Ovary (tissue), 9 donors: Measurements from ENCODE around the gene VPS52. TPM values are rescaled to one million over a fixed set of nuclear protein-coding genes. Genes with fewer than 3 reads are reported as not detected.

Experiments used
- DNase-seq, 5 donors: peaks; one replicate each; pipeline ENCODE4 v3.0.0-alpha.2; 2019 to 2020
- H3K27ac ChIP-seq, 2 donors: fragments of 200-600 bp; one replicate each; pipeline versions ENCODE4 v1.5.1 to v1.8.0; 2019 to 2022
- H3K27me3 ChIP-seq: fragments of 200-600 bp; one replicate; pipeline ENCODE4 v1.8.0; 2022
- H3K36me3 ChIP-seq: fragments of 200-600 bp; sonication (generic); one replicate; pipeline ENCODE4 v1.5.1; 2019
- H3K4me1 ChIP-seq: one replicate; pipeline ENCODE4 v1.8.1; 2013; ENCODE audit warnings: mild to moderate bottlenecking, moderate library complexity; ENCODE audit not compliant: insufficient read depth
- H3K4me3 ChIP-seq: fragments of 200-600 bp; sonication (generic); one replicate; pipeline ENCODE4 v1.5.1; 2017
- H3K9me3 ChIP-seq, 2 donors: fragments of 200-600 bp in 1 of 2; sonication (generic) in 1 of 2; one replicate each; pipeline versions ENCODE4 v1.5.1 to v1.8.1; 2013 to 2019; ENCODE audit warnings: mild to moderate bottlenecking in 1 of 2, moderate library complexity in 1 of 2
- CTCF ChIP-seq, 3 donors: fragments of 450-650 bp in 2 of 3; fragments of 200-600 bp in 1 of 3; IDR thresholded peaks; one replicate each; pipeline versions ENCODE4 v1.5.1 to v1.8.0; 2016 to 2022; ENCODE audit warnings: antibody characterized with exemption in 3 of 3, mild to moderate bottlenecking in 1 of 3
- EP300 ChIP-seq: sonication (generic); formaldehyde crosslinking; IDR thresholded peaks from one replicate; pipeline ENCODE4 v1.6.1; 2017; ENCODE audit warnings: antibody characterized with exemption
- POLR2A ChIP-seq: fragments of 450-650 bp; IDR thresholded peaks from one replicate; pipeline ENCODE4 v1.6.1; 2017; ENCODE audit warnings: antibody characterized with exemption, mild to moderate bottlenecking, moderate library complexity
- WGBS, 3 donors: extraction: QIAGEN DNeasy Blood & Tissue Kit in 1 of 3; methylation state at CpG; one replicate each; pipeline versions ENCODE4 v1.1.5 to v1.1.7; 2013 to 2017; 5-methylcytosine and 5-hydroxymethylcytosine counted together
- intact Hi-C, 4 donors: fragments of 100-400 bp; cut with DNase I; formaldehyde crosslinking; loops; one replicate each; pipeline versions ENCODE4 v1.11.0 to v1.15.1; 2022 to 2023
- polyA plus RNA-seq, 2 donors: library from polyadenylated mRNA; stranded (reverse); fragments of 200-250 nt in 1 of 2; fragments of 350-450 nt in 1 of 2; fragmentation: Illumina TruSeq in 1 of 2; extraction: RNeasy Lipid Tissue Mini Kit (QIAGEN cat#74804) in 1 of 2; gene quantifications; one replicate each; pipeline ENCODE4 v1.2.3, GENCODE V29; 2013 to 2014
- total RNA-seq, 7 donors: library from RNA; depleted of rRNA in 2 of 7; stranded (reverse); fragments of >200 nt in 2 of 7; fragmentation: NEBNext Ultra II Directional in 3 of 7; extraction: Animal tissue kit (Norgen Biotek cat#: 25700) in 3 of 7; gene quantifications; one replicate each; pipeline versions ENCODE4 v1.1.0 to v1.2.4, GENCODE V29; 2016 to 2023
- donor health status: DM: no; HTN: no; CAD: no; lungs with moderate emphysema.
- donor health status: DM: no; HTN: no; CAD: no.
- donor health status: Bipolar disorder and iron deficiency.
- donor health status: DM: yes; HTN: yes; CAD: no.
- donor health status: DM: no; HTN: no; CAD: no.
- donor health status: DM: yes; HTN: yes; CAD: no.

Gene VPS52
- total and polyA plus RNA-seq, 9 donors: 24.0 to 56.7 (median 45.2) TPM

DNA sequence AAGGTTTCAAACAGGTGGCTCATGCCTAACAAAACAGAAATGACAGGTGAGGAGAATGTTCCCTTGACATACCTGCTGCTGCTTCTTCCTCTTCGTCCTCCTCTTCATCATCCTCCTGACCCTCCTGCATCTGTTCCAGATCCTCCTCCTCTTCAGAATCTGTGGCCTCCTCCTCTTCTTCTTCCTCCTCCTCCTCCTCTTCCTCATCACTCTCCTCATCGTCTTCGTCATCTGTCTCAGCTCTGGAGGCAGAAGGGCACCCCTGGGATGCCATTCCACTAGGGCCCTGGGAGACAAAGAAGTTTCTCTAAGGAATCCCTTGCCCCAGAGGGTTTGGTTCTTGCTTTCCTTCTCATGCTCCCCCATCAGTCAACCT, 48.3 kb upstream of the VPS52 start:
- Histone ChIP-seq H3K27me3 (no peaks in the 10 kb centered on the region), H3K4me1 (peaks cover 12% of the 10 kb centered on the region), H3K4me3 (no peak overlapping the region), H3K36me3 (no peaks in the 10 kb centered on the region), H3K27ac (no peak overlapping the region), H3K9me3 (no peaks in the 10 kb centered on the region)
- no peak for DNase-seq
- intact Hi-C loops: loop anchor here in 2 of 4 donors (5.0 to 10.0 kb wide), 3 partner anchors 48 to 105 kb away; partner anchors contain the start of genes CUTA (in 1 of the 2), PHF1 (in 1 of the 2), RPS18 (in 1 of the 2) and SYNGAP1 (in 1 of the 2)
- WGBS, 3 donors: 82 to 90% (median 83%) methylated on average over 3 of the region's 3 CpGs
- TF ChIP-seq CTCF (IDR thresholded peaks at IDR 0.05): no peak
- no peak for TF ChIP-seq POLR2A
- TF ChIP-seq EP300: no peak

- no peak for TF ChIP-seq CTCF (IDR thresholded peaks at IDR 0.05)
- no peak for TF ChIP-seq POLR2A
- no peak for TF ChIP-seq EP300
- intact Hi-C loops: loop anchor here in 2 of 4 donors (5.0 to 10.0 kb wide), 3 partner anchors 46 to 106 kb away; partner anchors contain the start of genes CUTA (in 1 of the 2), PHF1 (in 1 of the 2), RPS18 (in 1 of the 2) and SYNGAP1 (in 1 of the 2)
- H3K4me3 ChIP-seq: peak overlapping the region; percentile 49
Observed at GRCh38 chr6:33318426-33319073, 46.9 kb upstream of the VPS52 start.

GRCh38 chr6:33317669-33318425, 46.2 kb upstream of the VPS52 start, which contains the start of gene ZBTB22:
TSS of gene ZBTB22 (minus strand) at chr6:33317744. CDS start at chr6:33316916, 828 bp downstream.
- H3K4me3 ChIP-seq: peak within 1 kb of the TSS; percentile 49
- no peaks in the 10 kb centered on the region for H3K27me3 ChIP-seq
- H3K9me3 ChIP-seq: no peaks in the 10 kb centered on the region
- TF ChIP-seq POLR2A (no peak), EP300 (no peak), CTCF (IDR thresholded peaks at IDR 0.05) (no peak)
- H3K36me3 ChIP-seq: no peaks in the 10 kb centered on the region
- intact Hi-C loops: loop anchor here in 2 of 4 donors (5.0 to 10.0 kb wide), 3 partner anchors 46 to 107 kb away; partner anchors contain the start of genes CUTA (in 1 of the 2), PHF1 (in 1 of the 2), RPS18 (in 1 of the 2) and SYNGAP1 (in 1 of the 2)
- peaks cover 14% of the 10 kb centered on the region for H3K4me1 ChIP-seq
- WGBS, 3 donors: 0 to 1% (median 1%) methylated on average over 31 to 44 of the region's 44 CpGs
- H3K27ac ChIP-seq: peak within 1 kb of the TSS; percentile 81 to 83
- peak; percentile 97 to 100 (median 99) for DNase-seq

More at GRCh38 chr6:33318426-33319073, 46.9 kb upstream of the VPS52 start:
- peak in 2 of 5 donors; percentile 40 to 42 for DNase-seq
- no peaks in the 10 kb centered on the region for H3K27me3 ChIP-seq
- H3K27ac ChIP-seq: peak overlapping the region in 1 of 2 donors; percentile 23
- no peaks in the 10 kb centered on the region for H3K9me3 ChIP-seq
- no peaks in the 10 kb centered on the region for H3K36me3 ChIP-seq
- peaks cover 14% of the 10 kb centered on the region for H3K4me1 ChIP-seq
- WGBS, 3 donors: 51 to 62% (median 56%) methylated on average over 8 of the region's 8 CpGs

DNA sequence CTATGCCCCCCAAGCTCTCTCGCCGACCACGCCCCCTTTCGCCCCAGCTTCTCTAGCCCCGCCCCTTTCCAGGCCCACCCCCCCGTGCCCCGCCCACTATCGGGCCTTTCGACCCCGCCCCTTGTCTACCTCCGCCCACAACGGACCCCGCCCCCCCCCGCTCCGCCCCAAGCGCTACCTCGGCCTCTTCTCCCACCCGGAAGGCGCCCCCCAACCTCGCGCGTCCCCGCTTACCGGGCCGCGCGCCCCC, 45.7 kb upstream of the VPS52 start:
- peak in 1 of 5 donors; percentile 86 for DNase-seq
- H3K4me3 ChIP-seq: peak overlapping the region; percentile 49
- intact Hi-C loops: loop anchor here in 2 of 4 donors (5.0 to 10.0 kb wide), 3 partner anchors 45 to 107 kb away; partner anchors contain the start of genes CUTA (in 1 of the 2), PHF1 (in 1 of the 2), RPS18 (in 1 of the 2) and SYNGAP1 (in 1 of the 2)
- H3K27me3 ChIP-seq: no peaks in the 10 kb centered on the region
- peaks cover 14% of the 10 kb centered on the region for H3K4me1 ChIP-seq
- 0 to 2% (median 1%) methylated on average over 17 to 27 of the region's 27 CpGs for WGBS, 3 donors
- H3K36me3 ChIP-seq: no peaks in the 10 kb centered on the region
- peak overlapping the region; percentile 81 to 83 for H3K27ac ChIP-seq
- H3K9me3 ChIP-seq: no peaks in the 10 kb centered on the region
- TF ChIP-seq POLR2A (no peak), CTCF (IDR thresholded peaks at IDR 0.05) (no peak), EP300 (no peak)
